Erythroblast (primary cell): Measurements from ENCODE around the gene CDH22.

Experiments used
- GATA1 ChIP-seq: IDR thresholded peaks from 2 replicates; pipeline ENCODE4 v1.6.1; 2011; ENCODE audit warnings: low read depth, mild to moderate bottlenecking, control low read depth, low read length, moderate library complexity
- POLR2A ChIP-seq: IDR thresholded peaks from 2 replicates; pipeline ENCODE4 v1.6.1; 2011; ENCODE audit warnings: mild to moderate bottlenecking, low read length

DNA sequence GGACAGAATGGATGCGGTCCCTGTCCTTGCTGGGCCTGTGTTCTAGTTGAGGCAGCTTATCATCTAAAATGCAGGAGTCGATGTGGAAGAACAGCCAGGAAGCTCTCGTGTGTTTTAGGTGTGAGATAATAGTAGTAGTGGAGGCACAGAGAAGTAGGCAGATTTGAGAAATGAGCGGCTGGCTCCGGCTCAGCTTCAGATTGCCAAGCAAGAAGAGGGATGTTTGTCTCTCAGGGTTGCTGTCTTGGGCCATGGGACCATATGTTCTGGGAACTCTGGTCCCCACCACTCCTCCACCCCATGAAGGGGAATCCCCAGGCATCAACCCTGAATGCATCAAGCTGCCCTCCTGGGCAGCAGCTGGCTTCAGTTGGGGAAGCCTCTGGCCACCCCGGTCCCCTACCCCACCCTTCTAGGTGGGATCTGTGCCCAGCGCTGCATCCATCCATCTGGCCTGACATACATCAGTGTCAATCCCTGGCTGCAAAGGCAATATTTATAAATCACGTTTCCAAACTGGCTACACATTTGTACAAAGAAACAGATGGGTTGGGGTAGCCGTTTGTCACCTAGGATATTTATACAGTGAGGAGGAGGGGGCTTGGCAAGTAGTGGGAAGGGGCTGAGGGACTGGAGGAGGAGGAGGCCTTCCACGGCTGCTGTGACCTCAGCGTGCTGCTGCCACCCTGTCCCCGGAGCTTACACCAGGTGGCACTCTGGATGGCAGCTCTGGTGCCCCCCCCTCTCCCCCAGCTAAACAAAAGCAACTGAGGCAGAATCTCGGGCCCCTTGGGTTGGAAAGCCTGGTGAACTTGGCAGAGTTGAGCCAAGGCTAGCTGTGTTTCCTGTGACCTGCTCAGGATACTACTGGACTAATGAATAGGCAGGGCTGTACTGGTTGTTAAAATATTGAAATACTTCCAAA is 125.8 kb downstream of the CDH22 start:
- TF ChIP-seq POLR2A (no peak), GATA1 (no peak)
